GM21447 (cell line): Measurements from ENCODE around the gene SNX25.
"Not testable (repeated sequence)": the region's sequence is repeated elsewhere in the genome, so short reads cannot be mapped to it uniquely, and the experiment has no call there.

ENCODE experiments used
- ATAC-seq: cut with Tn5 transposase; IDR thresholded peaks from one replicate; pipeline ENCODE4 v1.9.1; 2021; ENCODE audit not compliant: unreplicated experiment

The SNX25 gene

DNA sequence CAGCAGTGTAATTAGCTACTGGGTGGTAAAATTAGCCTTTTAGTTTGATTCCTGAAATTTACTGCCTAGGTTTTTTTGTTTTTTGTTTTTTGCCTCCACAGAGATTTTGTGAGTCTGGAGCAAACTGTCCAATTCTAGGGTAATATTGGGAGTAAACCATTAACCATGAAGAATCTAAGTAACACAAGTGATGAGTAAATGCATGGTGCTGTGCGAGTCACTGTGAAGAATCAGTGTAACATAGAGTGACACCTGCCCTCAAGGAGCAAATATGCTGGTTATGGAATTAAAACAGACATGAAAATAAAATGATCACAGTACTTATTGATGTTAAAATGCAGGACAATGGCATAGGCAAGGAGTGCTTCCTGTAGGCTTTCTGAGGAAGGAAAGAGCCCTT, 126.2 kb downstream of the SNX25 start:
- no peak for ATAC-seq

DNA sequence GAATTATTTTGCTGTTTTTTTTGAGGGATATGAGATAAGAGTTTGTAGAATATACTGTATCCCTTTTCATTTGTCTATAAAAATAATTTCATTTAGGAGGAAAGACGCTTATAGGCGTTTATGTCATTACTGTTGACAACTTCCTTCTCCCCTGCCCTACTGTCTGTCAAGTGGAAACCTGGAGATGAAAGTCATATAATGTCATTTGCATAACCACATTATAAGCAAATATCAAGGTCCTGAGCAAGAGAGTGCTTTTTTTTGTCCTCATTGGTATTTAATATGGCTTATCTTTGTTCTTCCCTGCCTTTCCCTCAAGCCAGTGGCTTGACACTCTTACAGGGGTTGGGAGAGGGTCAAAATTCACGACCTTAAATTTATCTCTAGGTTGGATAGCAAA, 130.5 kb downstream of the SNX25 start:
- ATAC-seq = no peak

DNA sequence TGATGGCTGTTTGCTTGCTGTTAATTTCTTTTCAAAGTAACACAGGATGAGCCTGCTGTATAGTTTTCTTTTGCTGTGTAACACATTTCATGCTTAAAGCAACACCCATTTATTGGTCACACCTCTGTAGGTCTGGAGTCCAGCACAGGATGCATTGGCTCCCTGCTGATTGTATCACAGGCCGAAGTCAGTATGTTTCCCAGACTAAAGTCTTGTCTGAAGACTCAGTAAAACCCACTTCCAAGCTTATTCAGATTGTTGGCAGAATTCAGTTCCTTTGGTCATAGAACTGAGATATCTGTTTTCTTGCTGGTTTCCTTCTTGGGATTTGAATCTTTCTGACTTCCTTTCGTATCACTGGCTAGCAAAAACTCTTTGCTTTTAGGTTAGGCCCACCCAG, 132.0 kb downstream of the SNX25 start:
- no peak for ATAC-seq

DNA sequence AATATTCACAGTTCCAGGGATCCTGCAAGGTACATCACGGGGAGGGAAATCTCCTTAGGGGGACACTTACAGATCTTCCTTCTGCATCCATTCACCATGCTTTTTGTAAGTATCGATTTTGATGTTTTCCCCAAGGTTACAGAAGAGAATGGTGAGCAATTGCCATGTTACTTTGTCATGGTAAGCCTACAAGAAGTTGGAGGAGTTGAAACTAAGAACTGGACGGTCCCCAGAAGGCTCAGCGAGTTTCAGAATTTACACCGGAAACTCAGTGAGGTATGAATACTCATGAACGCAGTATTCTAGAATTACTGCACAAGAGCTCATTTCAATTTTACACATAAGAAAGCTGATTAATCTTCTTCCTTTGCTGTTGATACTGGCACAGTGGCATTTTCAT, 132.4 kb downstream of the SNX25 start:
- ATAC-seq = peak; percentile 52

DNA sequence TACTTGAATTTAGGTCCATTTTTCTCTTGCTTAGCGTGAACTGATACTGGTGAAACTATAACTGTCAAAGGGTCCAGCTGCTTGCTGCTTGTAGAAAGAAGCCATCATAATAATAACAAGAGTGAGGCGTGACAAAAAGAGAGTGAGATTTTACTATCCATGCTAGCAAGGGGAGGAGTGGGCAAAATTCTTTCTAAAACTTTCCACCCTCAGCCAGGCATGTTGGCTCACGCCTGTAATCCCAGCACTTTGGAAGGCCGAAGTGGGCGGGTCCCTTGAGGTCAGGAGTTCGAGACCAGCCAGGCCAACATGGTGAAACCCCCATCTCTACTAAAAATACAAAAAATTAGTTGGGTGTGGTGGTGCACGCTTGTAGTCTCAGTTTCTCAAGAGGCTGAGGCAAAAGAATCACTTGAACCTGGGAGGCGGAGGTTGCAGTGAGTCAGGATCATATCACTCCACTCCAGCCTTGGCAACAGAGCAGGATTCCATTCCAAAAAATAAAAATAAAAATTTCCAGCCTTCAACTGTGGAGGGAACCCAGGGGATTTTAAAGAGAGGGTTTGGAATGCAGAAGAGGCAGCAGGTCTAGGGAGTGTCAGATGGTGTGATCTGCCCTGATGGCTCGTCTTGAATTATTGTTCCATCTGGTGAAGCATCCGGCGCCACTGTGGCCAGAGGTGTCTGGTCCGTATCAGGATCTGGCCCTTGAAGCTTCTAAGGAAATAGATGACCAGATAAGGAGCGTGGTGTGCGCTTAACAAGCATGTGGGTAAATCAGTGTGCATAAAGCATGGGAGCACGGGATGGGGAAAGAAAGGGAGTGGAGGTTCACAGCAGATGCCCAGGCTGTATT, 134.6 kb downstream of the SNX25 start:
- no peak for ATAC-seq

DNA sequence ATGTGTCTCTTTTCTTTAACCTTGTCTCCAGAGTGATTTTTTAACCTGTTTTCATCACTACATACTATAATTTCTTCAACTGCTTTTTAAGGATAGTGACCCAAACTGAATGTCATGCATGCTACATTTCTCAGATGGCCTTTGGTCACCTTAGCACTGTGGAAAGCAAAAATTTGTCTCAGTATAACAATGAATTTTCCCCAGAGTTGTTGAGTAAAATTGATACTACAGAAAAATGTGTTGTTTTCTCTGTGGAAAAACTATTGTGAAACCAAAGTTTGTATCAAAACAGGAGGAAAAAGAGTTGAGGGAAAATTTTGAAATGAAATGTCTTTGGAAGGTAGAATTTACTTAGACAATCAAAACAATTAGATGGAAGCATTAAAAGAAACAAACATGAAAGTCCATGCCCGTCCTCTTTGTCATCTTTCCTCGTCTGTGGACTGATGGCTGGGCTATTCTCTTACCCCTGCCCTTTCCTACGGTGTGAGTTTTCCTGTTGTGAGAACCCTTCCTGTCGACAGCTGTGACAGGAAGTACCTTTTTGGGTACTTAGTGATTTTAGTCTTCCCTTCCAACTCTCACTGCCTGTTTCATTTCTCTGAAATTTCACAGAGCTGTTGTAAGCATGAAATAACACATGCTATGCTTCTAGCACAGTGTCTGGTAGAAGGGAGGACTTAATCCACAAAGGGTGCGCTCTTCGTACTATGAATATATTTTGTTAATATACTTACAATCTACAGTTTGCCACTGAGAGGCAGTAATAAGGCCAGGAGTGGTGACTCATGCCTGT, 135.5 kb downstream of the SNX25 start:
- ATAC-seq = peak; percentile 60

DNA sequence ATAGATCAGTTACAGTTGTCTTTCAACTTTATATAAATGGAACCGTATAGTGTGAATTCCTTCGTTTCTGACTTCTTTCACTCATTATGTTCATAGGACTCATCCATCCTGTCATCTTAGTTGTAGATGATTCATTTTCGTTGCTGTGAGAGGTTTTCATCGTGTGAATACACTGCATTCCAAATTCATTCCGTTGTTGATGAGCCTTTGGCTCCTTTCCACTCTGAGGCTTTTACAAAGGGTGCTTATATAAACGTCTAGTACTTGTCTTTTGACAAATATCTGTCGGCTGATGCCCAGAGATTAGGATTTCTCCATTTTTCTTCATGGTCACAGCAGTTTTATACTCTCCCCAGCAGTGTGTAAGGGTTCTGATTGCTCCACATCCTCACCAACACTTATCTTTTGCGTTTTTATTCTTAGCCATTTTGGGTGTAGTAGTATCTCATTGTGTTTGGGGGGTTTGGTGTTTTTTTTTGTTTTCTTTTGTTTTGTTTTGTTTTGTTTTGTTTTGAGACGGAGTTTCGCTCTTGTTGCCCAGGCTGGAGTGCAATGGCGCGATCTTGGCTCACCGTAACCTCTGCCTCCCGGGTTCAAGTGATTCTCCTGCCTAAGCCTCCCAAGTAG, 137.7 kb downstream of the SNX25 start:
- no peak for ATAC-seq

DNA sequence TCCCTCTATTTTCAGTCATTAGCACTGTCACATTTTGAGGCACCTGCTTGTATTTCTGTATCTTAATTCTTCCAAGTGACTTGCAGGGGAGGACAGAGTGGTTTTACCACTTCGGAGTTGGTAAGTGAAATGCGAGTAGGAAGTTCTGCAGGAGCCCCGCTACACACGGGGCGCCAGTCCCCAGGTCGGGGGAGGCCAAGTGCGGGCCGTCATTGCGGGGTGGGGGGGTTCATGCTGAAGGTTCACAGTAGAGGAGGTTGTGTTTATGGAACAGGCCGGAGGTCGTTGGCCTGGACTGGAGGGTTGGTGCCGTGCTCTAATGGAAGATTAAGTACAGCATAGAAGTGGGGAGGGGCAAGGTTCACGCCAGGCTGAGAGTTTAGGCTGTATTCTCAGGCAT, 142.3 kb downstream of the SNX25 start:
- no peak for ATAC-seq

DNA sequence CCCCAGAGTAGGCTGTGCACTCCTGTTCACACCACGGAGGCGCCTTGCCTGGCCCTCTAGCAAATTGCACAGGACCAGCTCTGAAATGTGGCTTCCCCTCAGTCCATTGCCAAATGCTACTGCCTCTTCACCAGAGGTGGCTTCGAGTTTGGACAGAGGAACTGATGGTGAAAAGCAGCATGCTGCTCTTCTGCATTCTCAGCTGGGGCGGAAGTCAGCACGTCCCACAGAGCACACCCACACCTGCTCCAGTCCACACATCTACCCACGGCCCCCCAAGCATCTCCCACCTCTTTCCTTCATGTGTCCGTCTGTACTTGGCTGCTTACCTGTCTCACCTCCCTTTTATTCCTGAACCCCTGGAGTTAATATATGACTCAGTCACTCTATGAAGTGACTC, 142.8 kb downstream of the SNX25 start:
- no peak for ATAC-seq

DNA sequence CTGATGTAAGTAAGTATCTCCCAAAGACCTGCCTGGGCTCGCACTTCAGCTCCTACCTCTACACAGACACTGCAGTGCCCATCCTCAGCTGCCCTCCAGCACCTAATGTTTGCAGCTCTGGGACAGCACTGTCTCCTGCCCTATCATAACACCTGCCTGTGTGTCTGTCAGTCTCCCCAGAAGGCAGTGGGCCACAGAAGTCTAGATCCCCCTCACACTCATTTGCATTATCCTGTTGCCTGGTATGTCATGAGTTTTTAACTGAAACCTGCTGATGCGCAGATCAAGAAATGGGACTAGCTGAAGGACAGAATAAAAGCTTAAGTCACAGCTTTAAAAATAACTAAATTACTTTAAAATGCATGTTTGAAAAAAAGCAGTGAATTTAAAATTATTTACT, 143.3 kb downstream of the SNX25 start:
- no peak for ATAC-seq

DNA sequence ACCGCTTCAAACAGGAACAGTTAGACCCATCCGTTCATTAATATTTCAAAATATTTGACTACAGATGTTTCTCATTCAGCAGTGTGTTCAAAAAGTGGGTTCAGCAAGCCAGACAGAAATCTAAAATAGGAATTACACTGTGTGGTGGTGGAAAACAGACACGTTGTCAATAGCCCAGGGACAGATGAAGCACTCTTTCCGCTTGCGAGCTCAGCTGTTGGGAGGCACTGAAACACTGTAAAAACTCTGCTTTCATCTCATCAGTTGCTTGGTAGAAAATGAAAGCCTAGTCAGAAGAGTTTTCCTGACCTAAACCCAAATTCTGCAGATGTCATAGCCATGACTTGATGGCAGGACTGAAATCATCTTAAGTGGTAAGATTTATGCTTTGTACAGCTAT, 147.8 kb downstream of the SNX25 start:
- ATAC-seq = no peak

DNA sequence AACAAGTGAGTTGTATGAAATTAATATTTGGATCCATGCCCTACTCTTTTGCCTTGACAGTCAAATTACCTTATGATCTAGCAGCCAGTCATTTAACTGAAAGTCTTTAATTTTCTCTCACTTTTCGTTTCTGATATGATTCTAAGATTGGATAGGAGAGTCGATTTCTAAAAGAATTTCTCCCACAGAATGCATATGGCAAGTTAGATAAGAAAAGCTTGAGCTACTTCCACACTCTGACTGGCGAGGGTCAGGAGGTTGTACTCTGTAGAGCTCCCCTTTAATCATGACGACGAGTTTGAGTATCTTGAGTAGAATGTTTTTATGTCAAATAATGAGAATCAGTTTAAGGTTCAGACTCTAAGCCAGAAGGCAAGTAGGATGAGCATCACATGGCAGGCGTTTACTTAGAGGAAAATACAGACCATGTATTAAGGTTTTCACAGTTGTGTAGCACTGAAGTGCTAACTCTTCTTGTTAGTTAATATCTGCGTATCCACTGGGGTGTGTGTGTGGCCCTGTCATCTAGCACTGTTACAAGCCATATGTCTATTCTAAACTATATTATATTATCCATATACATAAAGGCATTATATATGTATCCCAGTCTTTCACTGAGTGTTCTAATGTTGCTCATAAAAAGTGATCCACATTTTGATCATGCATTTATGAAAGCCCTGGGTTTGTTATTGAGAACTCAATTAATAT, 148.5 kb downstream of the SNX25 start:
- ATAC-seq = no peak

DNA sequence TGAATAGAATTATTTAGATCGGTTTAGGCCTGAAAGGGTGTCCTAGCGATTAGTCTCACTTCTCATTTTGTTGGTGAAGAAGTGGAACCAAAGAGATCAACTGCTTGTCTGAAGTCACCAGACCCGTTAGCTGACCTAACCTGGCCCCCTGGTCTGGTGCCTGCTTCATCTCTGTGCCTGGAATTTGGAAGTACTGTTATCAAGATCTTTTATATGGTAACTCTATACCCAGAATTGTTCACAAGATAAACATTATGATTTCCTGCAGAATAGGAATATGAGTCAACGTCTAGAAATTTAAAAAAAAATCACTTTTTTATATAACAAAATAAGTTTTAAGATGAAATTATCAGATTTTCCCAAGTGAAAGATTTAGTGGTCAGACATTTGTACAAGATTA, 149.1 kb downstream of the SNX25 start:
- no peak for ATAC-seq

DNA sequence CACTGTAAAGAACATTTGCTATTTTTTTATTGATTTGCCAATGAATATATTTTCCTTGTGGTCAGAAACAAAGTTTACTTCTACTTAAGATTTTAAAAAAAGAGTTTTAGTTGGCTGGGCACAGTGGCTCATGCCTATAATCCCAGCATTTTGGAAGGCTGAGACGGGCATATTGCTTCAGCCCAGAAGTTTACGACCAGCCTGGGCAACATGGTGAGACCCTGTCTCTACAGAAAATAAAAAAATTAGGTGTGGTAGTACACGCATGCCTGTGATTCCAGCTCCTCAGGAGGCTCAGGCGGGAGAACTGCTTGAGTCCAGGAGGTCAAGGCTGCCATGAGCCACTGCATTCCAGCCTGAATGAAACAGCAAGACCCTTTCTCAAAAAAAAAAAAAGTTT, 149.6 kb downstream of the SNX25 start:
- no peak for ATAC-seq

DNA sequence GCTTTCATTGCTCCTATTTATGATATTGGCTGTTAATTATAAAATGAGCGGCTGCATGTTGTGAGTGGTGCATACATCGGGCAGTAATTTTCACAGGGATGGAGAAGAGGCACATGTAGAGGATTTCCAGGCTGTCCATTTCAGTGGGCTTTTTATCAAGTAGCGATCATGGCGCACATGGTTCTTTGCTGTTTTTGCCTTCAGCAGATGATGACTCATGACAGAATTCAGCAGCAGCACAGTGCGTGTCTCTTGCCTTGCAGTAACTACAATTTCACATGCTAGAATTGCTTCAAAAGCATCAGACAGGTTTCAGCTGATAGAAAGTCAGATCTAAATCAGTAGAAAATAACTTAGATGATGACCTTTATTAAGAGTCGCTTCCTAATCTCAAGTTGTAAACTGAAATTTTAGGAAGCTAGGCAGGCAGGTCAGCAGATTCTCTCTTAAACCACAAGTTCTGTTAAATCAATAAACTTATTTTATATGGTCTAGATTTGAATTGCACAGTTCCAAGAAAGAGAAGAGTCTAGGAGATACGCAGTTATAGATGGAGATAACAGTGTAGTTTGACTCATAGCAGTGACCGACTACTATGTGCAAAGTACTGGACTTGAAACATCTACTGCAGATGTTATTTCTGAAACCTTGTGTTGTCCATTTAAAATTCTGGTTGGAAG, 150.5 kb downstream of the SNX25 start:
- no peak for ATAC-seq

DNA sequence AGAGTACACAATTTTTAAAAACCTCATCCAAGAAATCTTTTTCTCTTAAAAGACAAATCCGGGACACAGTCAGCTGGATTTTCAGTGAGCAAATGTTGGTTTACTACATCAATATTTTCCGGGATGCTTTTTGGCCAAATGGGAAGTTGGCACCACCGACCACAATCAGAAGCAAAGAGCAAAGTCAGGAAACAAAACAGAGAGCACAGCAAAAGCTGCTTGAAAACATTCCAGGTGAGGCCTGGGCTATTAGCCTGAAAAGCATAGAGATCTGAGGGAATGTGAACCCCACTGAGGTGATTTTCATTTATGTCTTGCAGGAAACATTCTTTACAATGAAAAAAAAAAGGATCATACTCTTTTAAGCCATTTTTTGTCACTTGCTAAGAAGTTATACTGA, 152.5 kb downstream of the SNX25 start:
- no peak for ATAC-seq

DNA sequence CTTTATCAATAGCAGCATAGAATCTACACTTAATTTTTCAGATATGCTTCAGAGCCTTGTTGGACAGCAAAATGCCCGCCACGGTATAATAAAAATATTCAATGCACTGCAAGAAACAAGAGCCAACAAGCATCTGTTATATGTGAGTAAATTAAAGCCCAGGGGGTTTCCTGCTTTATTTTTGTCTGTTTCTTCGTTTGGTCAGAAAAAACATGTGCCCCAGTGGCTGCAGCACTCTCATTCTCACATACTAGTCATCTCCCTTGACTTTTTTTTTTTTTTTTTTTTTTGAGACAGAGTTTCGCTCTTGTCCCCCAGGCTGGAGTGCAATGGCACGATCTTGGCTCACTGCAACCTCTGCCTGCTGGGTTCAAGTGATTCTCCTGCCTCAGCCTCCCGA, 153.2 kb downstream of the SNX25 start:
- not testable (repeated sequence) for ATAC-seq

DNA sequence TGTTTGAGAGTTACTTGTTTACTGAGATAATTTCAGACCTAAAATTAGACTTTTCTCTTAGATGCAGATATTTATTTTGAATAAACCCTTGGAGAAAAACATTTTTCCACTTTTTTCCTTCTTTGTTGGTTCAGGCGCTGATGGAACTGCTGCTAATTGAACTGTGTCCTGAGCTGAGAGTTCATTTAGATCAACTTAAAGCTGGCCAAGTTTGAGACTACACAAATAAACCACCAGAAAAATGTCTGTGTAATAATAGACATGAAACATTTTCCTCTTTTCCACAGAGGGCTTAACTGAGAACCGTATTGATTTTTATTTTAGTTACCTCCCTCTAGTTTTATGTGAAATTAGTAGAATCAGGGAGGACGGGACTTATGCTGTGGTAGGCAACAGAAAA, 153.9 kb downstream of the SNX25 start:
- ATAC-seq = no peak

DNA sequence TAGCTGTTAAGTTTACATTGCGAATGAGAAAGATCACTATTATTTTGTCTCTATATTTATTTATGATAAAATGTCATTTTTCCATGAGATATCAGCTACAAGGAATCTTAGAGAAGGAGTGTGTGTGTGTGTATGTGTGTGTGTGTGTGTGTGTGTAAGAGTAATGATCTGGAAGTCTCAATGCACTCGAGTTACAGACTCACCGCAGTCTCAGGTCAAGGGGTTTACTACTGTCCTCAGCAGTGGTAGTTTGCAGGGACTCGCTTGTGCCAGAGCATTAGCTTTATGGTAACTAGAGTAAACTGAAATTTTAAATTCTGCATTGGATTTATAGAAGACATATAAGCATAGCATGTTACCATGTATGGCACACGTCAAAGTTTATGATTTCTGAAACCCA, 155.5 kb downstream of the SNX25 start:
- no peak for ATAC-seq

DNA sequence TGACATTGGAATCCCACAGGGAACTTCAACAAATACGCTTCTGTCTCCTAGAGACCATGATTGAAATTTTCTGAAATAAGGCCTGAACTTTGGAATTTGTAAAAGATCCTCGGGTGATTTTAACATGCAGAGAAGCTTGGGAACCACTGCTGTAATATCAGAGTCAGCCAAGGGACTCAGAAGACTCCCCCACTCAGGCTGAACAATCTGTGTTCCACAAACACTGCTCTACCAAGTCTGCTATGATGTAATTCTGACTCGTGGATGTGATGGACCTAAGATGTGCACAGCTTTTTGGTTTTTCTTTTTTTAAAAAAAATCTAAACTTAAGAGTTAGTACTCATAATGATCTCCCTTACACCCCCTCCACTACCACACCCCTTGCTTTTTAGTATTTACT, 160.3 kb downstream of the SNX25 start:
- no peak for ATAC-seq
